ENCODE measurements around the gene TPGS1. TPM values are rescaled to one million over a fixed set of nuclear protein-coding genes. Genes with fewer than 3 reads are reported as not detected.

TPGS1 gene
- total and polyA plus RNA-seq, 2 of the 8 experiments (the other 6 are each of a cell fraction or from before 2014, with no cell fraction given): 9.1 to 10.6 TPM

DNA sequence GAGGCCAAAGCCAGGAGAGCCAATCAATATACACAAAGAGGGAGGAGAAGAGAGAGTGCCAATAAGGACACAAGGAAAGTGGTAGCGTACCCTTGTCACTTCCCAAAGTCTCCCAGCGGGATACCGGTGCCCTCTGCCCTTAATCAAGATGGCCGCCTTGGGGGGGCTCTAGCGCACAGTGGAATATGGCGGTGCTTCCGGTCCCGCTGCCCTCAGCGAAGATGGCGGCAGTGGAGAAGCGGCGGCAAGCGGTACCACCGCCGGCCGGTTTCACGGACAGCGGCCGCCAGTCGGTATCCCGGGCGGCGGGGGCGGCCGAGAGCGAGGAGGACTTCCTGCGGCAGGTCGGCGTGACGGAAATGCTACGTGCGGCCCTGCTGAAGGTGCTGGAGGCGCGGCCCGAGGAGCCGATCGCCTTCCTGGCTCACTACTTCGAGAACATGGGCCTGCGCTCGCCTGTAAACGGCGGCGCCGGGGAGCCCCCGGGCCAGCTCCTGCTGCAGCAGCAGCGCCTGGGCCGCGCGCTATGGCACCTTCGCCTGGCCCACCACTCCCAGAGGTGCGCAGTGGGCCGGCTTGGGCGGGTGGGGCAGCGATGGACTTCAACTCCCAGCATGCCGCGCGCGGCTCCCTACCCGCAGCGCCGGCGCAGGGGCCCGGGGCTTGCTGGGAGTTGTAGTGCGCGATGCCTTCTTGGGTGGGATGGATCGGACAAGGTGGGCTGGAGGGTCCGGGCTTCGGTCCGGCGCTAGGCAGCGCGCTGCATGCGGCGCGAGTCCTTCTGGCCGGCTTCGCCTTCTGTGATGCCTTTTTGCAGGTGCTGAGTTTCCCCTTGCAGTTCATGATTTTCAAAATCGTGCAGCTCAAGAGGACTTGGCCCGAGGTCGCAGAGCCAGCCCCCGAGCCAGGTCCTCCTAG, at the start of gene TPGS1 (continued):
- TF ChIP-seq BRCA1 (IDR thresholded peaks at IDR 0.05; ENCODE audit: low read depth, low read length) (no peak), KDM4A (IDR thresholded peaks at IDR 0.05; ENCODE audit: low read depth, low read length, severe bottlenecking) (peak; percentile 44), JUN (IDR thresholded peaks at IDR 0.05; ENCODE audit: low read depth, low read length) (no peak)
